Myometrial cell (primary cell): ENCODE data around the gene DGKI. TPM values are rescaled to one million over a fixed set of nuclear protein-coding genes. Genes with fewer than 3 reads are reported as not detected.

ENCODE experiments used
- total RNA-seq: library from RNA; depleted of rRNA; stranded (reverse); fragments of >200 nt; gene quantifications from 2 replicates; pipeline ENCODE4 v1.2.3, GENCODE V29; 2015

The DGKI gene
- total RNA-seq, result 0.86 and 0.89 TPM in 2 replicates

GRCh38 chr7:137846827-137847567, at the start of gene DGKI:
DGKI (minus strand) TSS chr7:137846974.

GRCh38 chr7:137343281-137343841, 503.4 kb downstream of the DGKI start, which contains the start of gene PTN:
PTN (minus strand) TSS chr7:137343733; CDS start chr7:137254973, 88,760 bp downstream.

Other genes with a start within 250 kb of the DGKI start
- gene CREB3L2, start 155.1 kb upstream of the DGKI start, total RNA-seq, result 20.8 and 27.6 TPM in 2 replicates
- gene AKR1D1, start 229.5 kb upstream of the DGKI start, total RNA-seq, result not detected in 2 replicates